Calu3 (cell line): ENCODE data around the gene PPFIA1. TPM values are rescaled to one million over a fixed set of nuclear protein-coding genes. Genes with fewer than 3 reads are reported as not detected.

Experiments used
- BruUV-seq: library from RNA; stranded (reverse); fragments of 400-500 nt; replicated peaks from 2 replicates; lab custom pipeline; 2021; lab: Mats Ljungman, UMichigan
- CTCF ChIA-PET: fragments of 300-600 bp; sonication (Branson Sonifier 250); formaldehyde crosslinking; loops from one replicate; lab custom pipeline; 2022; ENCODE audit warnings: antibody characterized with exemption; lab: Charles Lee
- DNase-seq: peaks from one replicate; pipeline ENCODE4 v3.0.0; 2022
- H3K27ac Mint-ChIP-seq: one replicate; pipeline ENCODE4 v1.8.0; 2022; ENCODE audit warnings: mixed read lengths; ENCODE audit not compliant: unreplicated experiment
- H3K27me3 Mint-ChIP-seq: one replicate; pipeline ENCODE4 v1.8.0; 2022; ENCODE audit warnings: mixed read lengths; ENCODE audit not compliant: unreplicated experiment
- H3K36me3 Mint-ChIP-seq: one replicate; pipeline ENCODE4 v1.8.0; 2022; ENCODE audit warnings: mild to moderate bottlenecking, moderate library complexity, mixed read lengths; ENCODE audit not compliant: insufficient read depth, unreplicated experiment
- H3K4me1 Mint-ChIP-seq: one replicate; pipeline ENCODE4 v1.8.0; 2022; ENCODE audit warnings: mild to moderate bottlenecking, low read depth, mixed read lengths; ENCODE audit not compliant: unreplicated experiment
- H3K4me3 Mint-ChIP-seq: one replicate; pipeline ENCODE4 v1.8.0; 2022; ENCODE audit warnings: mild to moderate bottlenecking, low read depth, moderate library complexity, mixed read lengths; ENCODE audit not compliant: unreplicated experiment
- H3K9me3 Mint-ChIP-seq: one replicate; pipeline ENCODE4 v1.8.0; 2022; ENCODE audit warnings: low read depth, mixed read lengths; ENCODE audit not compliant: unreplicated experiment
- intact Hi-C: fragments of 100-400 bp; cut with micrococcal nuclease; formaldehyde crosslinking; loops from one replicate; pipeline ENCODE4 v1.10.0; 2022; ENCODE audit not compliant: unreplicated experiment
- total RNA-seq: library from RNA; stranded (reverse); gene quantifications from 2 replicates; pipeline ENCODE4 v1.2.3, GENCODE V29; 2022
- TF ChIP-seq, protein P1 (sequence below): fragments of 200-600 bp; IDR thresholded peaks from one replicate; pipeline ENCODE4 v1.8.0; 2022; ENCODE audit warnings: antibody characterized with exemption; ENCODE audit not compliant: unreplicated experiment

PPFIA1 gene
- total RNA-seq, 1 experiment from 2014 or later: 84.0 TPM

DNA sequence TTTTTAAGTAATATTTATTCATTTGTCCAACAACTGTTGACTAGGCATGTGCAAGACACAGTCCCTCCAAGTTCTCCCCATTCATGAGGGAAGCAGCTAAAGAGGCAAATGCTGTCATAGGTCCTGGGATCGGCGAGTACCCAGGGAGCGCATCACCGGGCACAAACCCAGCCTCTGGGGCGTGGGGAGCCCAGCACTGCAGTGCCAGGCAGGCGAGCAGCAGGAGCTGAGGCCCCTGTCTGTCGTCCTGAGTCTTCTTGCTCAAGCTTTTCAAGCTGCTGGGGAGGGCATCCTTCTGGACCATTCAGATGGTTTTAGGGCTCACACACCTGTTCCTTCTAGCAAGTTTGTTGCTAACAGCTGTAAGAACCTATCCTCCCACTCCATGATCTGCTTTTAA, 62.1 kb downstream of the PPFIA1 start:
- H3K4me3 Mint-ChIP-seq: no peak overlapping the region
- no peak for DNase-seq
- CTCF ChIA-PET: no interaction called here
- BruUV-seq: no TSS peak
- H3K27ac Mint-ChIP-seq: no peak overlapping the region
- no peaks in the 10 kb centered on the region for H3K9me3 Mint-ChIP-seq
- TF ChIP-seq, protein P1, sequence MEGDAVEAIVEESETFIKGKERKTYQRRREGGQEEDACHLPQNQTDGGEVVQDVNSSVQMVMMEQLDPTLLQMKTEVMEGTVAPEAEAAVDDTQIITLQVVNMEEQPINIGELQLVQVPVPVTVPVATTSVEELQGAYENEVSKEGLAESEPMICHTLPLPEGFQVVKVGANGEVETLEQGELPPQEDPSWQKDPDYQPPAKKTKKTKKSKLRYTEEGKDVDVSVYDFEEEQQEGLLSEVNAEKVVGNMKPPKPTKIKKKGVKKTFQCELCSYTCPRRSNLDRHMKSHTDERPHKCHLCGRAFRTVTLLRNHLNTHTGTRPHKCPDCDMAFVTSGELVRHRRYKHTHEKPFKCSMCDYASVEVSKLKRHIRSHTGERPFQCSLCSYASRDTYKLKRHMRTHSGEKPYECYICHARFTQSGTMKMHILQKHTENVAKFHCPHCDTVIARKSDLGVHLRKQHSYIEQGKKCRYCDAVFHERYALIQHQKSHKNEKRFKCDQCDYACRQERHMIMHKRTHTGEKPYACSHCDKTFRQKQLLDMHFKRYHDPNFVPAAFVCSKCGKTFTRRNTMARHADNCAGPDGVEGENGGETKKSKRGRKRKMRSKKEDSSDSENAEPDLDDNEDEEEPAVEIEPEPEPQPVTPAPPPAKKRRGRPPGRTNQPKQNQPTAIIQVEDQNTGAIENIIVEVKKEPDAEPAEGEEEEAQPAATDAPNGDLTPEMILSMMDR: no peak
- peaks cover 61% of the 10 kb centered on the region for H3K36me3 Mint-ChIP-seq
- H3K4me1 Mint-ChIP-seq: peaks cover 12% of the 10 kb centered on the region
- intact Hi-C loops: no loop called here
- H3K27me3 Mint-ChIP-seq: no peaks in the 10 kb centered on the region

DNA sequence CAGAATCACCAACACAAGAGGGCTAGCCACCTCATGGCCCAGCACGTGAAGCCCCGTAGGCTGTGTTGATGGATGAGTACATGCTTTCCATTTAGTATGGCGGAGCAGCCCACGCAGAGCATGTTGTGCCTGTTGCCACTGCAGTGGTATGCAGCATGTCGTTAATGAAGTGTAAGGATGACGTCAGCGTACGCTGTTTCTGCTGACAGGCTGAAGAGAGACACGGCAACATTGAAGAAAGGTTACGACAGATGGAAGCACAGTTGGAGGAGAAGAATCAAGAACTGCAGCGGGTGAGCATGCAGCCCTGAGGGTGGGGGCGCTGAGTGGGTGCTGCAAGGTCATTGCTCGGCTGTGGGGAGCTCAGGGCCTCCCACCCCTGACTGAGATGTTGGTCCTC, 62.8 kb downstream of the PPFIA1 start:
- H3K27me3 Mint-ChIP-seq: no peaks in the 10 kb centered on the region
- peaks cover 6% of the 10 kb centered on the region for H3K4me1 Mint-ChIP-seq
- no peaks in the 10 kb centered on the region for H3K9me3 Mint-ChIP-seq
- DNase-seq: no peak
- peaks cover 59% of the 10 kb centered on the region for H3K36me3 Mint-ChIP-seq
- H3K4me3 Mint-ChIP-seq: no peak overlapping the region
- no peak overlapping the region for H3K27ac Mint-ChIP-seq
- no TSS peak for BruUV-seq
- intact Hi-C loops: no loop called here
- CTCF ChIA-PET: interaction anchor here (1.0 kb wide), 1 partner anchor 100 kb away, joined by 3 read pairs; no protein-coding TSS in a partner anchor
- TF ChIP-seq, protein P1: no peak

DNA sequence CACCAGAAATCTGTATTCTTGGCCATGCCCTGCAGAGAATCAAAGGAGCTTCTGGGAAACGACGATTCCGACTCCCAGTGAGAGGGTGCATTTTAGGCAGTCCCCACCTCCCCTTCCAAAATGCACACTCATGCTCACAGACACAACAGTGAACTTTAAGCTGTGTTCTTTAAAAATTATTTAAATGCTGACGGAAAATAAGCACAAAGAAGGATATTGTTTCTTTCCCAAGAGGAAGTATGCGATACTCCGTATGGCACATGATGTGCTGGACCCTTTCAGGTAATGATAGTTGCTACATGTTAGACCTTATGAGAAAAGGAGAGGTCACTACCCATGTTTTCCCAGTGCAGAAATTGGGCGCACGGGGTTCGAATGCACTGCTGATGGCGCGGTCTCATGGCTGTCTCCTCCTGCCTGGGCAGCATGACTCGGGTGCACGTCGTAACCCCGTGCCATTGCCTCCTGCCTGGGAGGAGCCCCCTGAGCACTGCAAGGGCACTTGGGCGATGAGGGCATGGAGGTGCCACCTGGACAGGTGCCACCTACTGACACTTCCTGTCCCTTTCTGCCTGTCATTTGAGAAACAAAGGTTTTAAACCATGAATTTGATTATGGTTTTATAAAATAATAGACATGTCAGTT, 64.0 kb downstream of the PPFIA1 start:
- Mint-ChIP-seq H3K27me3 (no peaks in the 10 kb centered on the region), H3K36me3 (peaks cover 65% of the 10 kb centered on the region), H3K4me3 (no peak overlapping the region), H3K4me1 (no peaks in the 10 kb centered on the region), H3K9me3 (no peaks in the 10 kb centered on the region), H3K27ac (no peak overlapping the region)
- CTCF ChIA-PET: interaction anchor here (1.0 kb wide), 1 partner anchor 101 kb away, joined by 3 read pairs; no protein-coding TSS in a partner anchor
- no TSS peak for BruUV-seq
- intact Hi-C loops: no loop called here
- TF ChIP-seq, protein P1: no peak
- DNase-seq: no peak

DNA sequence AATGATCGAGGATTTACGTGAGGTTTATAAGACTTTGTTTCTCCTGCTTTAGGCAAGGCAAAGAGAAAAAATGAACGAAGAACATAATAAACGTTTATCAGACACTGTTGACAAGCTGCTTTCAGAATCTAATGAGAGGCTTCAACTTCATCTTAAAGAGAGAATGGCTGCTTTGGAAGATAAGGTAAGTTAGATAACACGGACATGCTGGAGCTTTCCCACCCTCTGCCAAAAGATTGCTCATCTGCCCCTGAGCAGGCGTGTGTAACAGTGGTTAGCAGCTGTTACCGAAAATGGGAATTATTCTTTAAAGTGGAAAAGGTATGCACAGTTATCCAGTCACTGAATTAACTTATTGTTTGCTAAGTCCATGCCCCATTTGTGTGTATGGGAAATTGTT, 65.0 kb downstream of the PPFIA1 start:
- Mint-ChIP-seq H3K4me3 (no peak overlapping the region), H3K27me3 (no peaks in the 10 kb centered on the region), H3K27ac (no peak overlapping the region), H3K36me3 (peaks cover 56% of the 10 kb centered on the region), H3K9me3 (no peaks in the 10 kb centered on the region), H3K4me1 (no peaks in the 10 kb centered on the region)
- intact Hi-C loops: no loop called here
- TF ChIP-seq, protein P1: no peak
- no TSS peak for BruUV-seq
- CTCF ChIA-PET: no interaction called here
- no peak for DNase-seq
